HG03469 (cell line): ENCODE measurements around the gene CARMIL1.

Source experiments
- ATAC-seq: cut with Tn5 transposase; IDR thresholded peaks from one replicate; pipeline ENCODE4 v1.9.1; 2021; ENCODE audit warnings: mild to moderate bottlenecking, moderate library complexity, moderate number of reproducible peaks; ENCODE audit not compliant: unreplicated experiment

CARMIL1 gene

DNA sequence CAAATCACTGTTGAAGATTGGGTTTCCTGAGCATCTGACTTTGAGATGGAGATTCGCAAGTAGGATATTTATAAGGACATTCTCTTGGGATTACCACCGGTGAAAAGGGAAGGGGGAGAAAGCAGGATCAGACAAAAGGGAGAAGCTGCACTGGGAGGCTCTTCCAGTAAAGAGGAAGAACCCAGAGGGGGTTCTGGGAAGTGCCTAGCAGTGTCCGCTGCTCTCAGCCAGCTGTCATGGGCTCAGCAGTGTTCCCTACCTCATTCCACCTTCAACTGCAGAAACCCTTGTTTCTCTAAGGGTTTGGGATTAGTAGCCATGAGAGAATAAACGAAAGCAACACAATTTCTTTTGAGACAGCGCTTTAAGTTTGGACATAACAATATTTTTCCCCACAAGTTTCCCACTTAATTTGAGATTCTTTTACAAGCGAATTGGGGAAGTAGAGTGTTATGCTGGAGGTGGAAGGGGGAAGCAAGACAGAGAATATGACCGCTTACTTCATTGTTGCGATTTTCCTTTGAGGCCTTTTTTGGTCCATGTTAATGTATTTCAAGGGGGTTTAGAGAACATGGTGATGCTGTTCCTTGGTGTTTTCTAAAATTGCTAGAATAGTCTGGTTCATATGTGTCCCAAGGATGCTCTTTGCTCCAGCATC lies 218.3 kb downstream of the CARMIL1 start:
- no peak for ATAC-seq

DNA sequence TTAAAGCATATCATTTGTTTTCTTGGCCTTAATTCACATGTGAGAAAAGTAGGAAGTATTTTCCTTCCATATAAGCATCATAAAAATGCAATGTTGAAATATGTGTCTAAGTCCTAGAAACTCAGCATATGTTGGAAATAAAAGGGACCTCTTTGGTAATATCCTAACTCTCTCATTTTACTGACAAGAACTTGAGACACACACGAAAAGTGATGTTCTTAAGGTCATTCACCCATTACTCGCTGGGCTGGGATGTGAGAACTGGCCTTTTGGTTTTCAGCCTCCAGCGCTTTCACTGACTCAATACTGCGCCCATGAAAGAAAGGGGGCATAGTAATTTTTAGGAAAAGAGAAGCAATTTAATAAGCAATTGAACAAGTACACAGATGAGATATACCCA lies 219.3 kb downstream of the CARMIL1 start:
- ATAC-seq: no peak

DNA sequence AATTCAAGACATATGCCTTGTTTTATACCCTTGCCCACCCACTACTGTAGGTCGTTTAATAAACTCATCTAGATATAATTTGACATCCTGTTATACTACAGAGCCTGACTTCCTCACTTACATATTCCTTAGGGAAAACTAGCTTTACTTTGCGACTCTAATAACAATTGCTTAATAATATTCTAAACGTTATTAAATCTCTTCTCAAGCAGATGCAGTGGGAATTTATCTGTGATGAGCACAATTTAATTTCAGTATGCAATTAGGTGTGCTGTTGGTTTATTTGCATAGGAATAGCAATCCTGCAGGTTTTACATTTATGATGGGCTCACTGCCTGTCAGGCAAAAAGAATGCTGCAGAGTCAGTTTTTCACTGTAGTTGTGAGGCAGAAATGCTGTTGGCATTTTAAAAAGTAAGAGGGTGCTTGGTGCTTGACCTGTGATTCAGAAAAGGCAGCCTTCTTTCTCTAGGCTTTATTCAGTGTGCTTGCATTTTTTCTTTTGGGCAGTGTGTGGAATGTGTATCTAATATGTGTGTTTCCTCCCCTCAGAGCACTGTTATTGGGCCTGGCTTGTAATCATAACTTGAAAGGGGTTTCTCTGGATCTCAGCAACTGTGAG lies 220.6 kb downstream of the CARMIL1 start:
- ATAC-seq: no peak

DNA sequence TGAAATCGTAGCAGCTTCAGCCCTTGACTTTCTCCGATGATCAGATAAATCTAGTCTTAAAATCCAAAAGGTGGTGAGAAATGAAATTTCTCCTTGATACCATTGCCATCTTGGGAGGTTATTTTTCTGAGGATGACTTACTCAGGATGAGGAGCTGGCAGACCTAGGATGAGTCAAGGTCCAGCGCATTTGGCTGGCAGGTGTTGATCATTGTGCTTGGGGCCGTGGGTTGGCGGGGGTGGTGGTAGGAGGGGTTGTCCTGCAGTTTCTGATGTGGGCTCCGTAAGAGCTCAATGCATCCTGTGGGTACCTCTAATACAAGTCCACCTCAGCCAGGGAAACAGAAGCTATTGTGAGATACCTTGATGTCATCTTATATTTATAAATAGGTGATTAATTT lies 224.5 kb downstream of the CARMIL1 start:
- ATAC-seq: no peak

GRCh38 chr6:25504661-25505060 lies 225.5 kb downstream of the CARMIL1 start:
- ATAC-seq: no peak

- no peak for ATAC-seq
These were observed 226.8 kb downstream of the CARMIL1 start for GRCh38 chr6:25506020-25506419.

- ATAC-seq: no peak
These were observed 228.9 kb downstream of the CARMIL1 start for GRCh38 chr6:25508051-25508450.

- ATAC-seq: no peak
These were observed 232.2 kb downstream of the CARMIL1 start for GRCh38 chr6:25511376-25511775.

- no peak for ATAC-seq
These were observed 233.4 kb downstream of the CARMIL1 start for GRCh38 chr6:25512560-25512959.

DNA sequence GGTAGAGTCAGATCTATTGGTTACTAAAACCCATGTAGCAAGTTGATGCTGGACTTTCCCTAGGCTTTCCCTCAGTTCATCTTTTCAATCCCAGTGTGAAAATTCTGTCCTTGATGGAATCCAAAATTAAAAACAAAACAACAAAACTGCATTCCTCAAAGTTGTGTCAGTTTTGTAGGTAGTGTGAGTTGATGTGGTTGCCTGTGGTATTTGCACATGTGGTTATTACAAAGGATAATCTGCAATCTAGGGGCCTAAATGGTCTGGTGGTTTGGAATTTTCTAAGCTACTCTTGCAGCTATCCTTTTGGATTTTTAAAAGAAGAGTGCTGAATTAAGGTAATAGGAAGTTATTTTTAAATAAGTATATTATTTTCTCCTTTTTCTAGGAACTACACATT lies 240.7 kb downstream of the CARMIL1 start:
- no peak for ATAC-seq

- no peak for ATAC-seq
These were observed 245.4 kb downstream of the CARMIL1 start for GRCh38 chr6:25524542-25524941.

DNA sequence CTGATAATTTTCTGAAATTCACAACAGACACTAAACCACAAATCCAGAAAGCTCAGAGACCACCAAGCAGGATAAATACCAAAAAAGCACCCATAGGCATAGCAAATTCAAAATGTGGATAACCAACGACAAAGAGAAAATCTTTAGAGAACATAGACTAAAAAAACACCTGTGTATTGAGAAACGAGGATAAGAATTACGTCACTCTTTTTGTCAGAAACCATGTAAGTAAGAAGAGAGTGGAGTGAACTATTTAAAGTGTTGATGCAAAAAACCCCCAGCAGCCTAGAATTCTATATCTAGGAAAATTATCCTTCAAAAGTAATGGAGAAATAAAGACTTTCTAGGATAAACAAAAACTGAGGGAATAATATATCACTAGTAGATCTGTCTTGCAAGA lies 245.9 kb downstream of the CARMIL1 start:
- ATAC-seq: no peak

DNA sequence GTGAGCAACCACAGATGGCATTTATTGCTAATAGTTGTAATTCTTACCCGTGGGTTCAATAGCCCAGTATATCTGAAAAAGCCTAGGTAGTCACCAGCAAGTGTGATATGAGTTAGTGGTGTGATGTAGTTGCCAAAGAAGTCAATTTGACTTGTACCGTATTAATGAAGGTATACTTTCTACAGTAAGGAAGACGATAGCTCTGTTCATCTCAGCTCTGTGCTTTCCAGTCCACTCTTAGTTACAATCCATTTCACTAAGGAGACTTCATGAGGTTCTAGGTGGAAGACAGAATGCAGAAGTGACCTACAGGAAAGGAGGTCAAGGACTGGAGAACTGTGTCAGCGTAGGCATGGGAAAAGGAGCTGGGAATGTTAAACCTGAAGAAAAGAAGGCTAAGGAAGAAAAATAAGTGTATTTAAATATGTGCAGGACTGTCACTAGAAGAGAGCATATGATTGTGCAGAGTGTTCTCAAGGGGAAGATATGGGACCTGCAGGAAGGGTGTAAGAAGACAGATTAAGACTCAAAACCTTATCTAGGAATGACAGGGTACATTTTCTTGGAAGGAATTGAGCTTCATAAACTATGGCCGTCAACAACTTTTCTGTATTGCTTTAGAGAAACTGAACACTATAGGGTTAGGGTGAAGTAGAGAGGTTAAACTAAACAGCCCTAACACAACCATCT lies 255.9 kb downstream of the CARMIL1 start:
- ATAC-seq: no peak

DNA sequence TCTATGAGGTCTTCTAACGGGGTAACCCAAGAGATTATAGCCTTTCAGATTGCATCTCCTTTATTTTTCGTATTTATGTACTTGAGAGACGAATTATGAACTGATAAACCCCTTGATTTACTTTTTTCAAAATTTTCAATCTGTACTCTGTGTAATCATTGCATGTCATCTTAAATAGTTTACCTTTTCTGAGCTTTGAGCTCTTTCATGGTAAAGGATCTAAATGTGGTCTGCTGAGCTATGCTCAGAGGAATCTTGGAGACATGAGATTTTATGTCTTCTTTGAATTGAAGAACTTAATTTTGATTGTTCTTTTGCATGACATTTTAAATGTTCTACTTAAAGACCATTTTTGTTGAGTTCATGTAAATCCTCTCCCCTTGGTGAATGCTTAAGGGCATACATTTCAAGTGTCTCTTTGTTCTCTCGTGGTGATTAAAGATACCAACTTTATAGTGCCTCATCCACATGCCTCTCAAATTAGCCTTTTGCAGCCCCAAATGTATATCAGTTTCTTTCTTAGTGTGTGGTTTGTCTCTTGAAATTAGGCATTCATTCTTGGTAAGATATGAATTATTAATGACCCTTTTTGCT lies 256.6 kb downstream of the CARMIL1 start:
- no peak for ATAC-seq

GRCh38 chr6:25536781-25537180 lies 257.6 kb downstream of the CARMIL1 start:
- ATAC-seq: no peak

GRCh38 chr6:25537349-25538018 lies 258.3 kb downstream of the CARMIL1 start:
- ATAC-seq: no peak

DNA sequence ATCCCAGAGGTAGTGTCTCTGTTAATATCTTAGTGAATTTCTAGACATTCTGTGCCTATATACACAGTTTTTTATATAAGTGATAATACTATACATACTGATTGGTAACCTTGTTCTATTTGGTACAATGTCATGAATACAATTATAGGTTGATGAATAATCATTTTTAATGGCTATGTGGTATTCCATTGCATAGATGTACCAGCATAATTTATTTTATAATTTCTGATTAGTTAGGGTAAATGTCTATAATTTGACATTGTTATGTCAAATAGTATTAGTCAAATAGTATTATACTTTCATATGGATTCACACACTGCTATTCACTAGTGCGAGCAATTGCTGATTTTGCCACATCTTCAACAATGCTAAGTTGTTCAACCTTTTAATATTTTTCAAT lies 262.1 kb downstream of the CARMIL1 start:
- no peak for ATAC-seq

GRCh38 chr6:25542984-25543910 lies 264.1 kb downstream of the CARMIL1 start:
- ATAC-seq: no peak

- no peak for ATAC-seq
These were observed 265.7 kb downstream of the CARMIL1 start for GRCh38 chr6:25544833-25545232.

DNA sequence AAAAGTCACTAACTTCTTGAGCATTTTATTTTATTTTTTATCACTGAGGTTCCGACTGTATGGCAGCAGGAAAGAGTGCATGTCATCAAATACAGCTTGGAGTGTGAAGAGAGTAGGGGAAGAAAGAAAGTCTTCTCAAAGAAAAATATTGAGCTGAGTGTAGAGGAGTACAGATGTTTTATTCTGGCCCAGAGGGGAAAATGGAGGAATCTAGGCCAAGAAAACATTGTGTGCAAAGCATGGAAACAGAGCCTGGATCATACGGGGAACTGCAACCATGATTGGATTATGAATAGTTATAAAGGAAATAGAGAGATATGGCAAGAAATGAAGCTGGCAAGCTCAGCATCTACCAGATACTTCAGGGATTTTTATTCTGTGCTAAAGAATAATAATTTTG lies 268.6 kb downstream of the CARMIL1 start:
- no peak for ATAC-seq
